PFSK-1 (cell line): ENCODE results near the gene SORBS2.

Experiments used
- FOXP2 ChIP-seq: optimal IDR thresholded peaks from 2 replicates; pipeline ENCODE3; 2011; ENCODE audit warnings: borderline replicate concordance, control low read depth, inconsistent platforms; ENCODE audit not compliant: insufficient read depth; ENCODE audit errors: extremely low read length, extremely low read depth
- POLR2AphosphoS5 ChIP-seq: IDR thresholded peaks from 2 replicates; pipeline ENCODE4 v1.6.1; 2012; ENCODE audit warnings: low read depth, mild to moderate bottlenecking, control low read depth, low read length, moderate library complexity
- SIN3A ChIP-seq: IDR thresholded peaks from 2 replicates; pipeline ENCODE4 v1.6.1; 2012; ENCODE audit warnings: mild to moderate bottlenecking, low read length, moderate library complexity, borderline replicate concordance; ENCODE audit not compliant: insufficient read depth
- TAF1 ChIP-seq: IDR thresholded peaks from 2 replicates; pipeline ENCODE4 v1.6.1; 2012; ENCODE audit warnings: low read length, control low read depth, borderline replicate concordance; ENCODE audit not compliant: insufficient read depth
- TF ChIP-seq, protein P1 (sequence below), 2 experiments: IDR thresholded peaks; 2 replicates each; pipeline versions ENCODE4 v1.6.1 to v1.8.0; 2011 to 2012; ENCODE audit warnings: low read depth in 2 of 2, low read length in 2 of 2, control low read depth in 1 of 2, inconsistent platforms in 1 of 2, mild to moderate bottlenecking in 1 of 2, moderate library complexity in 1 of 2; ENCODE audit not compliant: insufficient read depth in 1 of 2

The SORBS2 gene

DNA sequence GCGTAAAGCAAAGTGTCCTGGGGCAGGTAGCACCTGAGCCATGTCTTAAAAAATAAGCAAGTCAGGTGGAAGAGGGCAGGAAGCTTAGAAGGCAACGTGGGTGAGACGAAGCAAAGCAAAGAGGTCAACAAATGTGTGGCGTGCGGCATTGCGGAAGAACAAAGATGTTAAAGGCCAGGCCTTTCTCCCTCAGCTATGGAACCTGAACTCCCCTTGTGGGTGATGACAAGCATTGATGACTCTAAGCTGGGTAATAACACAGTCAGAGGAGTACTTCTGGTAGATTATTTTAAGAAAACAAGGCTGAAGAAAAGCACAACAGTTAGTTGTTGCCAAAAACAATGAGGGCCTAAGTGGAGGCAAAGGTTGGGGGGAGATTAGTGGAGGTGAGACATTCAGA is 29.0 kb upstream of the SORBS2 start:
- TF ChIP-seq SIN3A = no peak
- no peak for TF ChIP-seq POLR2AphosphoS5
- no peak for TF ChIP-seq TAF1
- TF ChIP-seq, protein P1, sequence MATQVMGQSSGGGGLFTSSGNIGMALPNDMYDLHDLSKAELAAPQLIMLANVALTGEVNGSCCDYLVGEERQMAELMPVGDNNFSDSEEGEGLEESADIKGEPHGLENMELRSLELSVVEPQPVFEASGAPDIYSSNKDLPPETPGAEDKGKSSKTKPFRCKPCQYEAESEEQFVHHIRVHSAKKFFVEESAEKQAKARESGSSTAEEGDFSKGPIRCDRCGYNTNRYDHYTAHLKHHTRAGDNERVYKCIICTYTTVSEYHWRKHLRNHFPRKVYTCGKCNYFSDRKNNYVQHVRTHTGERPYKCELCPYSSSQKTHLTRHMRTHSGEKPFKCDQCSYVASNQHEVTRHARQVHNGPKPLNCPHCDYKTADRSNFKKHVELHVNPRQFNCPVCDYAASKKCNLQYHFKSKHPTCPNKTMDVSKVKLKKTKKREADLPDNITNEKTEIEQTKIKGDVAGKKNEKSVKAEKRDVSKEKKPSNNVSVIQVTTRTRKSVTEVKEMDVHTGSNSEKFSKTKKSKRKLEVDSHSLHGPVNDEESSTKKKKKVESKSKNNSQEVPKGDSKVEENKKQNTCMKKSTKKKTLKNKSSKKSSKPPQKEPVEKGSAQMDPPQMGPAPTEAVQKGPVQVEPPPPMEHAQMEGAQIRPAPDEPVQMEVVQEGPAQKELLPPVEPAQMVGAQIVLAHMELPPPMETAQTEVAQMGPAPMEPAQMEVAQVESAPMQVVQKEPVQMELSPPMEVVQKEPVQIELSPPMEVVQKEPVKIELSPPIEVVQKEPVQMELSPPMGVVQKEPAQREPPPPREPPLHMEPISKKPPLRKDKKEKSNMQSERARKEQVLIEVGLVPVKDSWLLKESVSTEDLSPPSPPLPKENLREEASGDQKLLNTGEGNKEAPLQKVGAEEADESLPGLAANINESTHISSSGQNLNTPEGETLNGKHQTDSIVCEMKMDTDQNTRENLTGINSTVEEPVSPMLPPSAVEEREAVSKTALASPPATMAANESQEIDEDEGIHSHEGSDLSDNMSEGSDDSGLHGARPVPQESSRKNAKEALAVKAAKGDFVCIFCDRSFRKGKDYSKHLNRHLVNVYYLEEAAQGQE (IDR thresholded peaks at IDR 0.05; ENCODE audit: insufficient read depth in 1 of 2, low read depth in 2 of 2, low read length in 2 of 2) = no peak
- TF ChIP-seq FOXP2 = no peak

DNA sequence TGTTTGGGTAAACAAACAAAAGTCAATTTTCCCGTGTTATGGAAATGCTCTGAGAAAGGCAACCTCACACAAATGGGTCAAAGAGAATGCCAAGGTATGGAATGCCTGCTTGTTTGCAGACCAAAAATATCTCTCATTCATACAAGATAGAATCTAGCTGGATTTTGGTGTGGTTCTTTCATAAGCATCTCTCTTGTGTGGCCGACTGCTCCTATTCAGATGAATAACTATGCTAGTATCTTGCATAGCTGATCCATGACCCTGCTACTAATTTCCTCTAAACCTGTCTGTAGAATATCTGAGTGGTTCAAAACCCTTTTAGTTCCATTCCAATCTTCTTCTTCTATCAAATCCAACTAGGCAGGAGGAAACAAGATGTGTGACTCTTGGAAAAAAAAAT is 28.2 kb upstream of the SORBS2 start:
- TF ChIP-seq POLR2AphosphoS5 (no peak), SIN3A (no peak), FOXP2 (no peak), TAF1 (no peak)
- TF ChIP-seq, protein P1 (IDR thresholded peaks at IDR 0.05; ENCODE audit: insufficient read depth in 1 of 2, low read depth in 2 of 2, low read length in 2 of 2) = no peak

GRCh38 chr4:185839770-185840169 is 27.8 kb upstream of the SORBS2 start:
- TF ChIP-seq SIN3A (no peak), FOXP2 (no peak), POLR2AphosphoS5 (no peak), TAF1 (no peak)
- TF ChIP-seq, protein P1 (IDR thresholded peaks at IDR 0.05; ENCODE audit: insufficient read depth in 1 of 2, low read depth in 2 of 2, low read length in 2 of 2) = no peak

GRCh38 chr4:185839194-185839712 is 27.3 kb upstream of the SORBS2 start:
- TF ChIP-seq POLR2AphosphoS5 (no peak), SIN3A (no peak), FOXP2 (no peak), TAF1 (no peak)
- TF ChIP-seq, protein P1 (IDR thresholded peaks at IDR 0.05; ENCODE audit: insufficient read depth in 1 of 2, low read depth in 2 of 2, low read length in 2 of 2) = no peak

- no peak for TF ChIP-seq TAF1
- no peak for TF ChIP-seq SIN3A
- TF ChIP-seq, protein P1 (IDR thresholded peaks at IDR 0.05; ENCODE audit: insufficient read depth in 1 of 2, low read depth in 2 of 2, low read length in 2 of 2) = no peak
- TF ChIP-seq POLR2AphosphoS5 = no peak
- no peak for TF ChIP-seq FOXP2
Measured at GRCh38 chr4:185838514-185839193, 26.7 kb upstream of the SORBS2 start.
